OCI-LY1 (cell line): ENCODE data around the gene PLA2G3.
"Not testable (repeated sequence)": the region's sequence is repeated elsewhere in the genome, so short reads cannot be mapped to it uniquely, and the experiment has no call there.

Experiments
- H2AFZ ChIP-seq: fragments of 200-600 bp; sonication (generic), shearing (Covaris generic); 2 replicates; pipeline ENCODE4 v1.6.0; 2014; ENCODE audit warnings: antibody characterized with exemption, mild to moderate bottlenecking, low read length
- H3F3A ChIP-seq: fragments of 200-600 bp; sonication (generic), shearing (Covaris generic); 2 replicates; pipeline ENCODE4 v1.6.0; 2014; ENCODE audit warnings: mild to moderate bottlenecking, antibody characterized with exemption, low read length, moderate library complexity; ENCODE audit not compliant: insufficient read depth
- H3K27ac ChIP-seq: fragments of 200-600 bp; sonication (generic); 2 replicates; pipeline ENCODE4 v1.5.1; 2014; ENCODE audit warnings: low read length, mixed run types, mild to moderate bottlenecking, low read depth; ENCODE audit not compliant: poor library complexity, severe bottlenecking
- H3K27me3 ChIP-seq: fragments of 200-600 bp; sonication (generic); 2 replicates; pipeline ENCODE4 v1.6.0; 2014; ENCODE audit warnings: antibody characterized with exemption, mild to moderate bottlenecking, low read length, moderate library complexity; ENCODE audit not compliant: insufficient read depth
- H3K36me3 ChIP-seq: fragments of 200-600 bp; sonication (generic); 2 replicates; pipeline ENCODE4 v1.6.1; 2014; ENCODE audit warnings: mild to moderate bottlenecking, antibody characterized with exemption, low read length, moderate library complexity, mixed read lengths; ENCODE audit not compliant: insufficient read depth
- H3K4me1 ChIP-seq: fragments of 200-600 bp; sonication (generic); 2 replicates; pipeline ENCODE4 v1.5.1; 2014; ENCODE audit warnings: mild to moderate bottlenecking, low read length, moderate library complexity; ENCODE audit not compliant: insufficient read depth, severe bottlenecking
- H3K4me2 ChIP-seq: fragments of 200-600 bp; sonication (generic), shearing (Covaris generic); 2 replicates; pipeline ENCODE4 v1.6.1; 2014; ENCODE audit warnings: low read length
- H3K4me3 ChIP-seq: fragments of 200-600 bp; sonication (generic); 2 replicates; pipeline ENCODE4 v1.5.1; 2014; ENCODE audit warnings: low read length, low read depth, mild to moderate bottlenecking, mixed read lengths; ENCODE audit not compliant: poor library complexity, severe bottlenecking
- H3K79me2 ChIP-seq: fragments of 200-600 bp; shearing (Covaris generic); 2 replicates; pipeline ENCODE4 v1.6.1; 2016; ENCODE audit warnings: mixed run types, low read length, mixed read lengths; ENCODE audit not compliant: insufficient read depth
- H3K9ac ChIP-seq: fragments of 200-600 bp; sonication (generic), shearing (Covaris generic); 2 replicates; pipeline ENCODE4 v1.6.1; 2014; ENCODE audit warnings: mild to moderate bottlenecking, low read length, mixed read lengths
- H3K9me2 ChIP-seq: fragments of 200-600 bp; sonication (generic), shearing (Covaris generic); 2 replicates; pipeline ENCODE4 v1.6.1; 2014; ENCODE audit warnings: low read depth, mild to moderate bottlenecking, low read length, mixed read lengths
- H3K9me3 ChIP-seq: fragments of 200-600 bp; shearing (Covaris generic); 2 replicates; pipeline ENCODE4 v1.6.1; 2014; ENCODE audit warnings: low read length, mixed read lengths
- H4K20me1 ChIP-seq: fragments of 200-600 bp; sonication (generic), shearing (Covaris generic); 2 replicates; pipeline ENCODE4 v1.6.0; 2016; ENCODE audit warnings: mild to moderate bottlenecking, low read length; ENCODE audit not compliant: insufficient read depth
- CTCF ChIP-seq: fragments of 200-600 bp; sonication (generic), shearing (Covaris generic); IDR thresholded peaks from 2 replicates; pipeline ENCODE4 v1.5.1; 2017; ENCODE audit warnings: mild to moderate bottlenecking, antibody characterized with exemption, low read length, moderate library complexity, mixed read lengths
- EZH2 ChIP-seq: fragments of 200-600 bp; sonication (generic), shearing (Covaris generic); IDR thresholded peaks from 2 replicates; pipeline ENCODE4 v1.8.0; 2017; ENCODE audit warnings: borderline replicate concordance, mixed run types, mild to moderate bottlenecking, antibody characterized with exemption, low read length, moderate library complexity, mixed read lengths

The PLA2G3 gene

GRCh38 chr22:31098632-31099110 lies 41.6 kb downstream of the PLA2G3 start:
- no peak overlapping the region for H3K27ac ChIP-seq
- no peak overlapping the region for H3K4me2 ChIP-seq
- H3K4me1 ChIP-seq = no peaks in the 10 kb centered on the region
- no peaks in the 10 kb centered on the region for H3K36me3 ChIP-seq
- no peak for TF ChIP-seq CTCF
- no peak for TF ChIP-seq EZH2
- no peak overlapping the region for H3K9ac ChIP-seq
- no peaks in the 10 kb centered on the region for H4K20me1 ChIP-seq
- H3K79me2 ChIP-seq = no peaks in the 10 kb centered on the region
- no peaks in the 10 kb centered on the region for H3F3A ChIP-seq
- no peaks in the 10 kb centered on the region for H3K27me3 ChIP-seq
- H3K9me2 ChIP-seq = no peaks in the 10 kb centered on the region
- no peak overlapping the region for H2AFZ ChIP-seq
- no peaks in the 10 kb centered on the region for H3K9me3 ChIP-seq
- no peak overlapping the region for H3K4me3 ChIP-seq

GRCh38 chr22:31097941-31098631 lies 42.2 kb downstream of the PLA2G3 start:
- H3K4me3 ChIP-seq = no peak overlapping the region
- no peaks in the 10 kb centered on the region for H3K9me2 ChIP-seq
- no peaks in the 10 kb centered on the region for H3K36me3 ChIP-seq
- H3K9me3 ChIP-seq = no peaks in the 10 kb centered on the region
- H3K9ac ChIP-seq = no peak overlapping the region
- no peaks in the 10 kb centered on the region for H3K79me2 ChIP-seq
- no peak overlapping the region for H2AFZ ChIP-seq
- no peaks in the 10 kb centered on the region for H3K27me3 ChIP-seq
- H3K4me1 ChIP-seq = no peaks in the 10 kb centered on the region
- no peak overlapping the region for H3K4me2 ChIP-seq
- no peak for TF ChIP-seq EZH2
- TF ChIP-seq CTCF = no peak
- H4K20me1 ChIP-seq = no peaks in the 10 kb centered on the region
- no peaks in the 10 kb centered on the region for H3F3A ChIP-seq
- H3K27ac ChIP-seq = no peak overlapping the region

GRCh38 chr22:31097539-31097938 lies 42.8 kb downstream of the PLA2G3 start:
- not testable (repeated sequence) for H3F3A ChIP-seq, H3K9me2 ChIP-seq, H3K27me3 ChIP-seq, H3K4me2 ChIP-seq, H3K9me3 ChIP-seq, H3K36me3 ChIP-seq, H3K4me1 ChIP-seq, H3K9ac ChIP-seq, H4K20me1 ChIP-seq, H3K4me3 ChIP-seq, H2AFZ ChIP-seq, H3K79me2 ChIP-seq, H3K27ac ChIP-seq
